MM.1S (cell line): ENCODE results near the gene ELF3.

Experiments
- EZH2 ChIP-seq: fragments of 300-600 bp; sonication (generic); optimal IDR thresholded peaks from 2 replicates; pipeline ENCODE3; 2017; ENCODE audit warnings: low read depth, mild to moderate bottlenecking, antibody characterized with exemption, low read length, mixed read lengths
- EZH2phosphoT487 ChIP-seq: fragments of 300-600 bp; sonication (generic); IDR thresholded peaks from 2 replicates; pipeline ENCODE4 v1.6.1; 2018; ENCODE audit warnings: antibody characterized with exemption, low read length
- TF ChIP-seq, protein P1 (sequence below): fragments of 300-600 bp; sonication (generic); IDR thresholded peaks from 2 replicates; pipeline ENCODE4 v1.5.1; 2016; ENCODE audit warnings: antibody characterized with exemption, low read length, mixed read lengths

- TF ChIP-seq, protein P1, sequence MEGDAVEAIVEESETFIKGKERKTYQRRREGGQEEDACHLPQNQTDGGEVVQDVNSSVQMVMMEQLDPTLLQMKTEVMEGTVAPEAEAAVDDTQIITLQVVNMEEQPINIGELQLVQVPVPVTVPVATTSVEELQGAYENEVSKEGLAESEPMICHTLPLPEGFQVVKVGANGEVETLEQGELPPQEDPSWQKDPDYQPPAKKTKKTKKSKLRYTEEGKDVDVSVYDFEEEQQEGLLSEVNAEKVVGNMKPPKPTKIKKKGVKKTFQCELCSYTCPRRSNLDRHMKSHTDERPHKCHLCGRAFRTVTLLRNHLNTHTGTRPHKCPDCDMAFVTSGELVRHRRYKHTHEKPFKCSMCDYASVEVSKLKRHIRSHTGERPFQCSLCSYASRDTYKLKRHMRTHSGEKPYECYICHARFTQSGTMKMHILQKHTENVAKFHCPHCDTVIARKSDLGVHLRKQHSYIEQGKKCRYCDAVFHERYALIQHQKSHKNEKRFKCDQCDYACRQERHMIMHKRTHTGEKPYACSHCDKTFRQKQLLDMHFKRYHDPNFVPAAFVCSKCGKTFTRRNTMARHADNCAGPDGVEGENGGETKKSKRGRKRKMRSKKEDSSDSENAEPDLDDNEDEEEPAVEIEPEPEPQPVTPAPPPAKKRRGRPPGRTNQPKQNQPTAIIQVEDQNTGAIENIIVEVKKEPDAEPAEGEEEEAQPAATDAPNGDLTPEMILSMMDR, result no peak
- no peak for TF ChIP-seq EZH2
- TF ChIP-seq EZH2phosphoT487, result no peak
Measured at GRCh38 chr1:202029727-202030126, 19.3 kb downstream of the ELF3 start.
